Heart right ventricle (tissue), 16 donors: ENCODE results near the gene PC. TPM values are rescaled to one million over a fixed set of nuclear protein-coding genes. Genes with fewer than 3 reads are reported as not detected.

Source experiments
- ATAC-seq, 8 donors: fragments of 200-7000 bp; cut with Tn5 transposase; one replicate each; pipeline ENCODE4 v1.9.1; 2020; ENCODE audit warnings: mild to moderate bottlenecking in 8 of 8, moderate library complexity in 8 of 8, moderate number of reproducible peaks in 1 of 8
- DNase-seq, 2 donors: peaks; one replicate each; pipeline ENCODE4 v3.0.0-alpha.2; 2020
- H3K27ac ChIP-seq, 10 donors: fragments of 200-600 bp; sonication (generic) in 2 of 10; one replicate each; pipeline versions ENCODE4 v1.5.0 to v1.8.0; 2020 to 2022; ENCODE audit warnings: mild to moderate bottlenecking in 3 of 10
- H3K27me3 ChIP-seq, 7 donors: fragments of 200-600 bp; one replicate each; pipeline ENCODE4 v1.8.0; 2021 to 2022; ENCODE audit warnings: mild to moderate bottlenecking in 2 of 7
- H3K36me3 ChIP-seq, 9 donors: fragments of 200-600 bp; sonication (generic) in 1 of 9; one replicate each; pipeline versions ENCODE4 v1.5.0 to v1.8.0; 2020 to 2022; ENCODE audit warnings: mild to moderate bottlenecking in 2 of 9
- H3K4me1 ChIP-seq, 9 donors: fragments of 200-600 bp; sonication (generic) in 1 of 9; one replicate each; pipeline versions ENCODE4 v1.5.0 to v1.8.0; 2020 to 2022; ENCODE audit warnings: mild to moderate bottlenecking in 4 of 9
- H3K4me3 ChIP-seq, 10 donors: fragments of 200-600 bp; sonication (generic) in 2 of 10; one replicate each; pipeline versions ENCODE4 v1.5.0 to v1.8.0; 2020 to 2022; ENCODE audit warnings: mild to moderate bottlenecking in 7 of 10, moderate library complexity in 2 of 10
- H3K9me3 ChIP-seq, 11 donors: fragments of 200-600 bp in 10 of 11; sonication (generic) in 2 of 11; one replicate each; pipeline versions ENCODE4 v1.5.0 to v1.8.0; 2013 to 2022; ENCODE audit warnings: mild to moderate bottlenecking in 2 of 11, control low read depth in 1 of 11, moderate library complexity in 1 of 11
- WGBS, 2 donors: extraction: QIAGEN DNeasy Blood & Tissue Kit; methylation state at CpG; one replicate each; pipeline ENCODE4 v1.1.7; 2013; ENCODE audit warnings: inconsistent platforms in 1 of 2; 5-methylcytosine and 5-hydroxymethylcytosine counted together
- intact Hi-C, 10 donors: fragments of 100-400 bp; cut with DNase I; formaldehyde crosslinking; loops; one replicate each; pipeline versions ENCODE4 v1.11.1 to v1.14.2; 2022
- polyA plus RNA-seq, 2 donors: library from polyadenylated mRNA; stranded (reverse); fragments of 200-250 nt; gene quantifications; one replicate each; pipeline ENCODE4 v1.2.3, GENCODE V29; 2013
- total RNA-seq, 10 donors: library from RNA; stranded (reverse); fragmentation: NEBNext Ultra II Directional in 3 of 10; extraction: Animal tissue kit (Norgen Biotek cat#: 25700) in 3 of 10; gene quantifications; one replicate each; pipeline versions ENCODE4 v1.2.1 to v1.2.4, GENCODE V29; 2021 to 2023
- TF ChIP-seq, protein P1 (sequence below), 9 donors: fragments of 200-600 bp; sonication (generic) in 2 of 9; IDR thresholded peaks; one replicate each; pipeline versions ENCODE4 v1.5.0 to v1.8.0; 2021 to 2022; ENCODE audit warnings: antibody characterized with exemption in 9 of 9, mild to moderate bottlenecking in 5 of 9, moderate library complexity in 1 of 9
- donor health status: Arrhythmogenic right ventricular cardiomyopathy.
- donor health status: ischemic (EF 13 %, LVEDD 7.1; RV severe dilation, severe dysfunction).
- donor health status: healthy with polysubstance abuse.
- donor health status: DM: no; HTN: yes; CAD: no.
- donor health status: DM: no; HTN: no; CAD: no.
- donor health status: ischemic (EF 25% LVEDD 6.9; RV normal size, moderate dysfunction).
- donor health status: ischemic (EF 25% LVEDD 5.7; RV mildly dilated, moderate dysfunction).
- donor health status: healthy.
- donor health status: DM: yes; HTN: yes; CAD: no.
- donor health status: Ischemic cardiomyopathy.
- donor health status: ischemic (EF 35%, LVEDD 5.7; RV mildly dilated, moderate dysfunction).
- donor health status: nonischemic (EF 11% LVEDD 7.7; RV severe dilation, severe dysfunction).
- donor health status: DM: yes; HTN: yes; CAD: no.
- donor health status: PGD.
- donor health status: ischemic (EF 29% LVEDD 5.4; RV normal size, mild dysfunction).
- donor health status: nonischemic (EF 23%, LVEDD 6.1; RV moderate dilation, normal function).

PC gene
- total and polyA plus RNA-seq, 12 donors, result 6.8 to 26.0 (median 11.2) TPM

DNA sequence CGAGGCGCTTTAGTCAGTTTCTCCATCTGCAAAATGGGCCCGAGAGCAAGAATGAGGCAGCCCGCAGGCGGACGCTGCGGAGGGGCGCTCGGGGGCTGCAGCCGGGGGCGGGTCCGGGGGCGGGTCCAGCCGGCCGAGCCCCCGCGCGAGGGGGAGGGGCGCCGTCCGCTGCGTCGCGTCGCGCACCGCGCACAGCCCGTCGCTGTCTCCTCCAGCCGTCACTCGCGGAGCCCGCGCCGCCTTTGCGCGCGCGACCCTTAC is 282 bp downstream of the PC start:
- intact Hi-C loops, result loop anchor here in 2 of 10 donors (2.0 to 5.0 kb wide), 2 partner anchors 101 kb away; partner anchors contain the start of gene LRFN4 (in 2 of the 2)
- Histone ChIP-seq H3K4me1 (peaks cover 0 to 31% (median 13%) of the 10 kb centered on the region in 9 donors), H3K27me3 (no peaks in the 10 kb centered on the region), H3K4me3 (peak overlapping the region; percentile 9 to 87 (median 64)), H3K27ac (peak overlapping the region in 9 of 10 donors; percentile 68 to 90 (median 77)), H3K36me3 (no peaks in the 10 kb centered on the region), H3K9me3 (no peaks in the 10 kb centered on the region)
- TF ChIP-seq, protein P1, sequence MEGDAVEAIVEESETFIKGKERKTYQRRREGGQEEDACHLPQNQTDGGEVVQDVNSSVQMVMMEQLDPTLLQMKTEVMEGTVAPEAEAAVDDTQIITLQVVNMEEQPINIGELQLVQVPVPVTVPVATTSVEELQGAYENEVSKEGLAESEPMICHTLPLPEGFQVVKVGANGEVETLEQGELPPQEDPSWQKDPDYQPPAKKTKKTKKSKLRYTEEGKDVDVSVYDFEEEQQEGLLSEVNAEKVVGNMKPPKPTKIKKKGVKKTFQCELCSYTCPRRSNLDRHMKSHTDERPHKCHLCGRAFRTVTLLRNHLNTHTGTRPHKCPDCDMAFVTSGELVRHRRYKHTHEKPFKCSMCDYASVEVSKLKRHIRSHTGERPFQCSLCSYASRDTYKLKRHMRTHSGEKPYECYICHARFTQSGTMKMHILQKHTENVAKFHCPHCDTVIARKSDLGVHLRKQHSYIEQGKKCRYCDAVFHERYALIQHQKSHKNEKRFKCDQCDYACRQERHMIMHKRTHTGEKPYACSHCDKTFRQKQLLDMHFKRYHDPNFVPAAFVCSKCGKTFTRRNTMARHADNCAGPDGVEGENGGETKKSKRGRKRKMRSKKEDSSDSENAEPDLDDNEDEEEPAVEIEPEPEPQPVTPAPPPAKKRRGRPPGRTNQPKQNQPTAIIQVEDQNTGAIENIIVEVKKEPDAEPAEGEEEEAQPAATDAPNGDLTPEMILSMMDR (IDR thresholded peaks at IDR 0.05), result no peak
- ATAC-seq, result peak in 7 of 8 donors; percentile 2 to 67 (median 34)
- no peak for DNase-seq
- 0 to 1% methylated on average over 29 to 38 of the region's 40 CpGs for WGBS, 2 donors

DNA sequence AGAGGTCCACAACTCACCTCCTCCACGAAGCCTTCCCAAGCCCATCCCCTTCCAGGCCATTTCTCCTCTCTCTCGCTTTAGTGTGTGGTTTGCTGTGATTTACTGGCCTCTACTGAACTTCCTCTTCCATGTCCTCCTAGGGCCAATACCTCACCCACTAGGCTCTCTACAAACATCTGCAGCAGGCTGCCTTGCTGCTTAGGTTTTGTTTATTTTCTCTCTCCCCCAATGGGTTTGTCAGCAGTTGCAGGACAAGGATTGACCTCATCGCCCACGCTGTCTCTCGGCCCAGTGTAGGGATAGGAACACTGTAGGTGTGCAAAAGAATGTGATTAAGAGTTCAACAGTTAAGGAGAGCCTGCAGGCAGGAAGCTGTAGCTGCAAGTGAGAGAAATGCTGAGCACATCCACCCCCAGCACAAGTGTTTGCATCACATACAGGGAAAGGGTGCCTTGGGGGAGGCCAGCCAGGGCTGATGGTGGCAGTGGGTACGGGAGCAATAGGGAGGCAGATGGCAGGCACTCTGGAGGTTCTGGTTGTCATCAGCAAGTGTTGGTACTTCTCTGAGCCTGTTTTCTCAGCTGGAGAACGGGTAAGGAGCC is 1.4 kb downstream of the PC start:
- ATAC-seq (no peak), DNase-seq (no peak)
- Histone ChIP-seq H3K27ac (peak overlapping the region in 3 of 10 donors; percentile 25 to 77 (median 76)), H3K4me3 (no peak overlapping the region), H3K9me3 (no peaks in the 10 kb centered on the region), H3K27me3 (no peaks in the 10 kb centered on the region), H3K4me1 (peaks cover 0 to 30% (median 13%) of the 10 kb centered on the region in 9 donors), H3K36me3 (no peaks in the 10 kb centered on the region)
- intact Hi-C loops, result loop anchor here in 1 of 10 donors (5.0 kb wide), 1 partner anchor 99 kb away; the partner anchor contains the start of gene LRFN4
- 78 to 79% methylated on average over 7 of the region's 7 CpGs for WGBS, 2 donors
- TF ChIP-seq, protein P1 (IDR thresholded peaks at IDR 0.05), result no peak

DNA sequence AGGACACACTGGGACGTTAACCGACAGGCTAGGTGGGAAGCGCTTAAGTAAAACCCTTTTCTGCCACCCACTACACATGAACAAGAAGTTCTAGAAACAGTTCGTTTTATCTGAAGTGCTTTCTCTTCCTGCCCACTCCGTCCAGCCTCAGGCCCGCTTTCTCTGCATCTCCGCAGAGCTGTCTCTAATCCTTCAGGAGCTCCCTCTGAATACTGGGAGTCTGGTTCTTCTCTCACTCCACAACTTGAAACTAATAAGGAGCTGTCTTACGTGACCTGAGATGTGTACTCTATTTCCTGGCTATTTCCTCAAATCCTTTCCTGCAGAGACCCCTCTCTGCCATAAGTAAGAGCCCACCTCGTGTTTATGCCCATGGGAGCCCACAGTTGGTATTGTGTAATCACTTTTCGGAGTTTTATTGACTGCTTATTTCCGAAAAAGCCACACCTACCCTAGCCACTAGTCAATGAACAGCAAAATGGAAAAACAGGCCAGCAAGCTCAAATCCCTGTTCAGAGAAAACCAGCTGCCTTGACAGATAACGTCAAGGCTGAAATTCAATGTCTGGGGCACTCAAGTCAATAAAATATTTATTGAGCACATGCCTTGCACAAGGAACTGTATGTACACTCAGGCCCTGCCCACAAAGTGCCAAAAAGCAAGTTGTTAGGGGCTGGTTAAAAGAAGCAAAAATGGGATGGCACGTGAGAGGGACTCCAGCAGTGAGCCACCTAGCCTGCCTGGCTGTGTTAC is 4.9 kb downstream of the PC start:
- intact Hi-C loops, result no loop called here
- Histone ChIP-seq H3K4me3 (no peak overlapping the region), H3K36me3 (no peaks in the 10 kb centered on the region), H3K9me3 (no peaks in the 10 kb centered on the region), H3K4me1 (peaks cover 0 to 24% (median 7%) of the 10 kb centered on the region in 9 donors), H3K27me3 (no peaks in the 10 kb centered on the region), H3K27ac (no peak overlapping the region)
- 85 to 87% methylated on average over 13 of the region's 13 CpGs for WGBS, 2 donors
- no peak for DNase-seq
- no peak for ATAC-seq
- TF ChIP-seq, protein P1 (IDR thresholded peaks at IDR 0.05), result no peak

DNA sequence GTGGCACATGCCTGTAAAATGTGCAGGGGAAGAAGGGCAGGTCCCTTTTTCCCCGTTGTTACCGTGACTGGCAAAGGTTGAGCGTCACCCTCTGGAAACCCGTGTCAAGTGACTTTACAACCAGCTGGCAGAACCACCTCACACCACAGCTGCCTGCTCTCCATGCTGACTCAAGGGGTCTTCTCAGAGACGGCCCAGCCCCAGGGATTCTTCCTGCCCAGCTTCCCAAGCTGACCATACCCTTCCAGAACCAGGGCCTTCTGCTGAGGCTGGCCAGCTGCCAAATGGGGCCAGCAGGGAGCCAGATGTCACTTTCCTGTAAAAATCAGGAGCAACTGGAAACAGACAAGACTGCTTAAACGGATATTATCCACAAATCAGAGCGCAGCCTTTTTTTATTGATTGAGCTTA is 6.3 kb downstream of the PC start:
- ATAC-seq (no peak), DNase-seq (no peak)
- 65 to 67% methylated on average over 7 of the region's 7 CpGs for WGBS, 2 donors
- TF ChIP-seq, protein P1 (IDR thresholded peaks at IDR 0.05), result no peak
- no peaks in the 10 kb centered on the region for H3K9me3 ChIP-seq
- intact Hi-C loops, result no loop called here
- no peaks in the 10 kb centered on the region for H3K36me3 ChIP-seq
- no peak overlapping the region for H3K27ac ChIP-seq
- no peak overlapping the region for H3K4me3 ChIP-seq
- no peaks in the 10 kb centered on the region for H3K27me3 ChIP-seq
- H3K4me1 ChIP-seq, result peaks cover 0 to 16% (median 0%) of the 10 kb centered on the region in 9 donors
